SU-DHL-6 (cell line): ENCODE measurements around the gene ZBTB38.

Experiments
- EZH2phosphoT487 ChIP-seq: fragments of 200-600 bp; sonication (generic), shearing (Covaris generic); conservative IDR thresholded peaks from 2 replicates; pipeline ENCODE4 v1.6.1; 2018; ENCODE audit warnings: mild to moderate bottlenecking, antibody characterized with exemption, low read length, moderate library complexity, mixed read lengths
- TF ChIP-seq, protein P1 (sequence below): fragments of 200-600 bp; sonication (generic); IDR thresholded peaks from one replicate; pipeline ENCODE4 v1.5.1; 2017; ENCODE audit warnings: antibody characterized with exemption, mild to moderate bottlenecking, low read length, moderate library complexity; ENCODE audit not compliant: insufficient read depth, poor library complexity, severe bottlenecking

GRCh38 chr3:141352262-141352984 lies 15.9 kb upstream of the ZBTB38 start:
- TF ChIP-seq, protein P1, sequence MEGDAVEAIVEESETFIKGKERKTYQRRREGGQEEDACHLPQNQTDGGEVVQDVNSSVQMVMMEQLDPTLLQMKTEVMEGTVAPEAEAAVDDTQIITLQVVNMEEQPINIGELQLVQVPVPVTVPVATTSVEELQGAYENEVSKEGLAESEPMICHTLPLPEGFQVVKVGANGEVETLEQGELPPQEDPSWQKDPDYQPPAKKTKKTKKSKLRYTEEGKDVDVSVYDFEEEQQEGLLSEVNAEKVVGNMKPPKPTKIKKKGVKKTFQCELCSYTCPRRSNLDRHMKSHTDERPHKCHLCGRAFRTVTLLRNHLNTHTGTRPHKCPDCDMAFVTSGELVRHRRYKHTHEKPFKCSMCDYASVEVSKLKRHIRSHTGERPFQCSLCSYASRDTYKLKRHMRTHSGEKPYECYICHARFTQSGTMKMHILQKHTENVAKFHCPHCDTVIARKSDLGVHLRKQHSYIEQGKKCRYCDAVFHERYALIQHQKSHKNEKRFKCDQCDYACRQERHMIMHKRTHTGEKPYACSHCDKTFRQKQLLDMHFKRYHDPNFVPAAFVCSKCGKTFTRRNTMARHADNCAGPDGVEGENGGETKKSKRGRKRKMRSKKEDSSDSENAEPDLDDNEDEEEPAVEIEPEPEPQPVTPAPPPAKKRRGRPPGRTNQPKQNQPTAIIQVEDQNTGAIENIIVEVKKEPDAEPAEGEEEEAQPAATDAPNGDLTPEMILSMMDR: no peak
- TF ChIP-seq EZH2phosphoT487: no peak
